Osteocyte (in vitro differentiated cells): ENCODE data around the gene CCDC28A. TPM values are rescaled to one million over a fixed set of nuclear protein-coding genes. Genes with fewer than 3 reads are reported as not detected.
A peak's percentile ranks its signal among the peaks of the same experiment; 100 is the strongest.
"Not testable (repeated sequence)": the region's sequence is repeated elsewhere in the genome, so short reads cannot be mapped to it uniquely, and the experiment has no call there.

Experiments
- DNase-seq: peaks from one replicate; pipeline ENCODE4 v3.0.0; 2021; ENCODE audit warnings: mixed read lengths; ENCODE audit not compliant: unreplicated experiment; ENCODE audit errors: extremely low spot score
- H3K27ac Mint-ChIP-seq: one replicate; pipeline ENCODE4 v1.8.0; 2021; ENCODE audit warnings: mild to moderate bottlenecking, mixed read lengths; ENCODE audit not compliant: unreplicated experiment
- H3K27me3 Mint-ChIP-seq: one replicate; pipeline ENCODE4 v1.8.0; 2021; ENCODE audit warnings: mixed read lengths; ENCODE audit not compliant: unreplicated experiment
- H3K36me3 Mint-ChIP-seq: one replicate; pipeline ENCODE4 v1.8.0; 2021; ENCODE audit warnings: mixed read lengths; ENCODE audit not compliant: unreplicated experiment
- H3K4me1 Mint-ChIP-seq: one replicate; pipeline ENCODE4 v1.8.0; 2021; ENCODE audit warnings: mixed read lengths; ENCODE audit not compliant: unreplicated experiment
- H3K4me3 Mint-ChIP-seq: one replicate; pipeline ENCODE4 v1.8.0; 2021; ENCODE audit warnings: mild to moderate bottlenecking, moderate library complexity, mixed read lengths; ENCODE audit not compliant: unreplicated experiment
- H3K9me3 Mint-ChIP-seq: one replicate; pipeline ENCODE4 v1.8.0; 2021; ENCODE audit warnings: mixed read lengths; ENCODE audit not compliant: unreplicated experiment
- CTCF ChIP-seq: fragments of 200-600 bp; sonication (generic); IDR thresholded peaks from 2 replicates; pipeline ENCODE4 v1.5.0; 2021; ENCODE audit warnings: antibody characterized with exemption, mild to moderate bottlenecking, moderate library complexity
- total RNA-seq: library from RNA; stranded (reverse); gene quantifications from 2 replicates; pipeline ENCODE4 v1.2.1, GENCODE V29; 2021

Gene CCDC28A
- total RNA-seq, 1 donor from 2014 or later, result 11.7 TPM

- Mint-ChIP-seq H3K27ac (no peak overlapping the region), H3K27me3 (no peaks in the 10 kb centered on the region), H3K4me3 (no peak overlapping the region), H3K36me3 (no peaks in the 10 kb centered on the region), H3K9me3 (no peaks in the 10 kb centered on the region), H3K4me1 (peaks cover 9% of the 10 kb centered on the region)
- DNase-seq, result no peak
- no peak for TF ChIP-seq CTCF
These were observed 44.9 kb upstream of the CCDC28A start for GRCh38 chr6:138728662-138729061.

- not testable (repeated sequence) for H3K27me3 Mint-ChIP-seq, H3K4me1 Mint-ChIP-seq, H3K4me3 Mint-ChIP-seq, H3K9me3 Mint-ChIP-seq, DNase-seq, H3K36me3 Mint-ChIP-seq, H3K27ac Mint-ChIP-seq
These were observed 43.5 kb upstream of the CCDC28A start for GRCh38 chr6:138730037-138730436.

GRCh38 chr6:138734585-138734984 is 39.0 kb upstream of the CCDC28A start:
- no peak overlapping the region for H3K27ac Mint-ChIP-seq
- DNase-seq, result no peak
- peaks cover 3% of the 10 kb centered on the region for H3K36me3 Mint-ChIP-seq
- no peak for TF ChIP-seq CTCF
- no peak overlapping the region for H3K4me3 Mint-ChIP-seq
- no peaks in the 10 kb centered on the region for H3K4me1 Mint-ChIP-seq
- peaks cover 4% of the 10 kb centered on the region for H3K9me3 Mint-ChIP-seq
- H3K27me3 Mint-ChIP-seq, result no peaks in the 10 kb centered on the region

GRCh38 chr6:138736640-138737039 is 36.9 kb upstream of the CCDC28A start:
- TF ChIP-seq CTCF, result no peak
- Mint-ChIP-seq H3K9me3 (peaks cover 7% of the 10 kb centered on the region), H3K4me3 (no peak overlapping the region), H3K27ac (no peak overlapping the region), H3K27me3 (peaks cover 4% of the 10 kb centered on the region), H3K4me1 (no peaks in the 10 kb centered on the region), H3K36me3 (peaks cover 3% of the 10 kb centered on the region)
- DNase-seq, result no peak

GRCh38 chr6:138752017-138752416 is 21.6 kb upstream of the CCDC28A start:
- no peaks in the 10 kb centered on the region for H3K4me1 Mint-ChIP-seq
- H3K36me3 Mint-ChIP-seq, result no peaks in the 10 kb centered on the region
- no peaks in the 10 kb centered on the region for H3K9me3 Mint-ChIP-seq
- no peaks in the 10 kb centered on the region for H3K27me3 Mint-ChIP-seq
- no peak overlapping the region for H3K4me3 Mint-ChIP-seq
- TF ChIP-seq CTCF, result peak; percentile 33
- no peak overlapping the region for H3K27ac Mint-ChIP-seq
- DNase-seq, result no peak

- no peak for DNase-seq
- H3K4me1 Mint-ChIP-seq, result no peaks in the 10 kb centered on the region
These were observed 16.4 kb upstream of the CCDC28A start for GRCh38 chr6:138757136-138757535.

More at GRCh38 chr6:138757136-138757535, 16.4 kb upstream of the CCDC28A start:
- Mint-ChIP-seq H3K27me3 (no peaks in the 10 kb centered on the region), H3K36me3 (no peaks in the 10 kb centered on the region), H3K4me3 (no peak overlapping the region), H3K27ac (no peak overlapping the region), H3K9me3 (no peaks in the 10 kb centered on the region)
- TF ChIP-seq CTCF, result no peak
